ENCODE data around the gene DUOX1. TPM values are rescaled to one million over a fixed set of nuclear protein-coding genes. Genes with fewer than 3 reads are reported as not detected.

The DUOX1 gene
- total RNA-seq, 4 donors from 2014 or later, result 1.5 to 4.2 (median 3.9) TPM

DNA sequence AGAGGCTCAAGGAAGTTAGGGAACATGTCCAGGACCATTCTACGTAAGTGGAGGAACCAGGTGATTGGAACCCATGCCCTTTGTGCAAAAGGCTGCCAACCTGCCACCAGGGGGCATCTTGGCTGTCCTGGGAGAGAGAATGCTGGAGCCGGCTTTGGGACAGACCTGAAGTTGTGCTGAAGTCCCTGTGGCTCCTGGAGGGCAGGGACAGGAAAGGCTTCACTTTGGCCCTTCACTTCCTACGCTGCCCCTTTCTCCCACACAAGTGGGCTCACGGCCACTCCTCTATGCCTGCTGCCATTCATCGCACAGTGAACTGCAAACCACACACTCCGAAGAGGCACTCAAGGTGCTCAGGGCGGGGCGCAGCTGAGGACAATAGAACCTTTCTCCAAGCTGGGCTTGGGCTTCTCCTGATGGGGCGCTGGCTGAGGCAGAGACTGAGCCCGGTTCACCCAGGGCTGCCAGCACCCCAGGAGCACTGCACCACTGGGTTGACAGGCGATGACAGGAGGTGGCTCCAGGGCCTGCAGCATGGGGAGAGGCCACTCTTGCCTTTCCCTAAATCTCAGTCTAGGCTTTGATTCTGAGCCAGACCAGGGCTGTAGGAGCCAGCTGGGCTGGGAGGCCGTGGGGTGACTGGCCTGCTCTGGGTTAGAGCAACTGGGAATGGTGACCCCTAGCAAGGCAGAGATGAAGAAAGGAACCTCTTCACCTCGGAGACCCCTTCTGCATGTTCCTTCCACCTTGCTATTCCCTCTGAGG, 49.6 kb downstream of the DUOX1 start:
- H3K36me3 ChIP-seq, result peaks cover 0 to 23% (median 0%) of the 10 kb centered on the region in 3 donors
- H3K4me1 ChIP-seq, result peaks cover 0 to 17% (median 4%) of the 10 kb centered on the region in 4 donors
- H3K4me3 ChIP-seq, result no peak overlapping the region
- TF ChIP-seq, protein P1, sequence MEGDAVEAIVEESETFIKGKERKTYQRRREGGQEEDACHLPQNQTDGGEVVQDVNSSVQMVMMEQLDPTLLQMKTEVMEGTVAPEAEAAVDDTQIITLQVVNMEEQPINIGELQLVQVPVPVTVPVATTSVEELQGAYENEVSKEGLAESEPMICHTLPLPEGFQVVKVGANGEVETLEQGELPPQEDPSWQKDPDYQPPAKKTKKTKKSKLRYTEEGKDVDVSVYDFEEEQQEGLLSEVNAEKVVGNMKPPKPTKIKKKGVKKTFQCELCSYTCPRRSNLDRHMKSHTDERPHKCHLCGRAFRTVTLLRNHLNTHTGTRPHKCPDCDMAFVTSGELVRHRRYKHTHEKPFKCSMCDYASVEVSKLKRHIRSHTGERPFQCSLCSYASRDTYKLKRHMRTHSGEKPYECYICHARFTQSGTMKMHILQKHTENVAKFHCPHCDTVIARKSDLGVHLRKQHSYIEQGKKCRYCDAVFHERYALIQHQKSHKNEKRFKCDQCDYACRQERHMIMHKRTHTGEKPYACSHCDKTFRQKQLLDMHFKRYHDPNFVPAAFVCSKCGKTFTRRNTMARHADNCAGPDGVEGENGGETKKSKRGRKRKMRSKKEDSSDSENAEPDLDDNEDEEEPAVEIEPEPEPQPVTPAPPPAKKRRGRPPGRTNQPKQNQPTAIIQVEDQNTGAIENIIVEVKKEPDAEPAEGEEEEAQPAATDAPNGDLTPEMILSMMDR (IDR thresholded peaks at IDR 0.05), result peak in 3 of 5 experiments; percentile 18 to 47 (median 29)
- TF ChIP-seq POLR2A (IDR thresholded peaks at IDR 0.05), result no peak
- H3K27ac ChIP-seq, result no peak overlapping the region
- no peaks in the 10 kb centered on the region for H3K27me3 ChIP-seq
- no peak for DNase-seq (ENCODE audit: low spot score in 2 of 2)
- no peaks in the 10 kb centered on the region for H3K9me3 ChIP-seq
- 82 to 83% methylated on average over 11 to 13 of the region's 13 CpGs for WGBS, 2 donors

DNA sequence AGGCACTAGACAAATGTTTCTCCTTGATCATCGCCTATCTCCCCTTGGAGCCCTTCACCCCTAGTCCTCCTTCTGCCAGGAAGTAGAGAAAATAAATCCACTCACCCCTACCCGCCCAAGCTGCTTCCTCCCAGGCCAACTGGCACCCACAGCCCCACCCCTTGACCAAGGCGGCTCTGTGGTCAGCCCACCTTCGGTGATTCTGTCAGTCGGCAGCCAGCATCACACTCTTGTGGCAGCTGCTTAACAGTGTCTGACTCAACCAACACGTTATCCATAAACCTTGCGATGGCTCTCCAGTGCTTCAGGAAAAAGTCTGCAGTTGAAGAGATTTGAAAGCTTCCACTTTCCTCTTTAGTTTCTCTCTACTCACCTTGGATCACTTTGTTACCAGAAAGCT, 50.4 kb downstream of the DUOX1 start:
- WGBS, 2 donors, result 76 to 88% methylated on average over 7 of the region's 7 CpGs
- TF ChIP-seq EP300 (IDR thresholded peaks at IDR 0.05), result no peak
- TF ChIP-seq, protein P1 (IDR thresholded peaks at IDR 0.05), result no peak
- no peaks in the 10 kb centered on the region for H3K27me3 ChIP-seq
- H3K36me3 ChIP-seq, result peaks cover 0 to 15% (median 0%) of the 10 kb centered on the region in 3 donors
- H3K4me1 ChIP-seq, result peaks cover 0 to 25% (median 7%) of the 10 kb centered on the region in 4 donors
- no peak for DNase-seq (ENCODE audit: low spot score in 2 of 2)
- no peak overlapping the region for H3K4me3 ChIP-seq
- H3K27ac ChIP-seq, result no peak overlapping the region
- H3K9me3 ChIP-seq, result no peaks in the 10 kb centered on the region

DNA sequence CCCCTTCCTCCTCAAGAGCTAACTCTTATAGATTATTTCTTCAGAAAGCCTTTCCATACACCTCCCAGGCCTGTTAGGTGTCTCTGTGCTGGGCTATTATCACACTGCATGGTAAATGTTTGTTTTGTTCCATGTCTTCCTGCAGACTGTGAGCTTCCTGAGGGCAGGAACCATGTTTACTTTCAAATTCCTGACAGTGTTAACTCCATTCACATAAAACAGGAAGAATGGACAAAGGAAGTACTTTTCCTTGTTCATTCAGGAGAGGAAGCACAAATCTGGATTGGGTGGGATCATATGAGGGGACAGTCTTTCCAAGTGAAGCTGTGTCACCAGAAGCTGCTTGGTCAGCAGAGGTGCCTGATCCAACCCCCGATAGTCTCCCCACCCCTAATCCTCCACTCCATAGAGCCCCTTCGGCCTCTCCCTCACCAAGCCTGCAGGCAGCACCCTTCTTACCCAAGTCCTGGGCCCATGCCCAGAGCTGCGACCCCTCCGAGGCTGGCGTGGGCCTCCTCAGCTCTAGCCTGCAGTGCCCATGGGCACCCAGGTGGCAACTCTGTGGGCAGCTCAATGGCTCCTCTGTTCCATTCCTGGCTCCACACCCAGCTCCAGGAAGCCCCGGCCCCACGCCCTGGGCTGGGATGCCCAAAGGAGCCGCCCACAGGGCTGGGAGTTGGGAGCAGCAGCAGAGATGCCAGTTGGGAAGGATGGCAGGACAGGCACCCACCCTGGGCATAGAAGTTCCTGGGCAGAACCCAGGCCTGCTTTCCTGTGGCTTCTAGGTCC, 51.0 kb downstream of the DUOX1 start:
- DNase-seq (ENCODE audit: low spot score in 2 of 2), result no peak
- H3K27ac ChIP-seq, result no peak overlapping the region
- H3K36me3 ChIP-seq, result peaks cover 0 to 11% (median 0%) of the 10 kb centered on the region in 3 donors
- WGBS, 2 donors, result 74 to 90% methylated on average over 4 to 6 of the region's 8 CpGs
- TF ChIP-seq EP300 (IDR thresholded peaks at IDR 0.05) (no peak), POLR2A (IDR thresholded peaks at IDR 0.05) (no peak)
- TF ChIP-seq, protein P1 (IDR thresholded peaks at IDR 0.05), result no peak
- peaks cover 0 to 32% (median 13%) of the 10 kb centered on the region in 4 donors for H3K4me1 ChIP-seq
- no peak overlapping the region for H3K4me3 ChIP-seq
- no peaks in the 10 kb centered on the region for H3K9me3 ChIP-seq
- H3K27me3 ChIP-seq, result no peaks in the 10 kb centered on the region

DNA sequence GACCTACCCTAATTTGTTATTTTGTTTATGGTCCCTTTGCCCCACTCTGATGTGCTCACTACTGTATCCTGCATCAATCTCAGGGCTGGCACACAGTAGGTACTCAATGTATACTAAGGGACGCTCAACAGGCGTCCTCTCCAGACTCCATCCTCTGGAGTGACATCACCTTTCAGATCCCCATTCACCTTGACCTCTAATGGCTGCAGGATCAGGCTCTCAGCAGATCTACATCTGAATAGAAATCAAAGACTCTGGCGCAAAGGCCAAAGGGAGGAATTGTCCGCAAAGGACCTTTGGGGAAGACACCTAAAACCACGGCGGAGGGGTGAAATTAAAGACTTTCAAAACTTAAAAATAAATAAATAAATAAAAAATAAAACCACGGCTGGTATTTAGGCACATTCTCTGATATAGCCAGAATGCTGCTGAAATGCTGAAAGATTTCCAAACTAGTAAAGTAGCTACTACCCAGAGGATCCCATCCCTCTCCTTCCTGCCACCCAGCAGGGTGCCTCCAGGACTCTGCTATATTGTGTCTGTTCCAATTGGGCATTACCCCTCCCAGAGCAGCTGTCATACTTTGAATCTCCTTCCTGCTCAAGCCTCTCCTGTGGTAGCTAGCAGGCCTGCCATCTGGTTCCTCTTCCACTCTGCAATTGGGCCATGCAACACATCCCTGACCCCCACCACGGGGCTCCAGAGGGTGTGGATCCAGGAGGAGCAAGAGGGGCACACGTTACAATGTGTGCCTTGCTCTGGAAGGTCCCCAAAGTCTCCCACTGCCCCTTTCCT, 51.9 kb downstream of the DUOX1 start:
- no peak for DNase-seq (ENCODE audit: low spot score in 2 of 2)
- H3K4me1 ChIP-seq, result peaks cover 0 to 40% (median 15%) of the 10 kb centered on the region in 4 donors
- peaks cover 0 to 11% (median 0%) of the 10 kb centered on the region in 3 donors for H3K36me3 ChIP-seq
- no peaks in the 10 kb centered on the region for H3K9me3 ChIP-seq
- no peaks in the 10 kb centered on the region for H3K27me3 ChIP-seq
- TF ChIP-seq EP300 (IDR thresholded peaks at IDR 0.05) (no peak), POLR2A (IDR thresholded peaks at IDR 0.05) (no peak)
- TF ChIP-seq, protein P1 (IDR thresholded peaks at IDR 0.05), result no peak
- no peak overlapping the region for H3K4me3 ChIP-seq
- 73 to 74% methylated on average over 9 of the region's 9 CpGs for WGBS, 2 donors
- no peak overlapping the region for H3K27ac ChIP-seq

Measured in tibial nerve (tissue), 4 donors.